Uterus (tissue), 2 donors: ENCODE measurements around the gene C22orf39.

Source experiments
- CTCF ChIP-seq, 4 experiments: fragments of 200-600 bp in 2 of 4; fragments of 450-650 bp in 2 of 4; sonication (generic) in 2 of 4; IDR thresholded peaks; one replicate each; pipeline ENCODE4 v1.5.1; 2016 to 2019; ENCODE audit warnings: antibody characterized with exemption in 4 of 4, mild to moderate bottlenecking in 2 of 4, moderate library complexity in 1 of 4
- POLR2A ChIP-seq, 2 donors: fragments of 450-650 bp; IDR thresholded peaks; one replicate each; pipeline ENCODE4 v1.6.1; 2016; ENCODE audit warnings: antibody characterized with exemption in 2 of 2, mild to moderate bottlenecking in 1 of 2, moderate library complexity in 1 of 2

GRCh38 chr22:19446603-19447329 is 745 bp downstream of the C22orf39 start:
- no peak for TF ChIP-seq POLR2A (IDR thresholded peaks at IDR 0.05)
- TF ChIP-seq CTCF (IDR thresholded peaks at IDR 0.05): no peak
